H9 (cell line): ENCODE results near the gene METTL25B. TPM values are rescaled to one million over a fixed set of nuclear protein-coding genes. Genes with fewer than 3 reads are reported as not detected.

ENCODE experiments used
- DNase-seq: peaks from one replicate; pipeline ENCODE4 v3.0.0-alpha.2; 2017
- H2AFZ ChIP-seq: one replicate; pipeline ENCODE4 v1.6.1; 2013; ENCODE audit warnings: mild to moderate bottlenecking, low read length, control low read depth, moderate library complexity
- H2AK5ac ChIP-seq: 2 replicates; pipeline ENCODE4 v1.6.1; 2013; ENCODE audit warnings: low read length, control low read depth, mixed read lengths; ENCODE audit not compliant: insufficient read length
- H2BK120ac ChIP-seq: one replicate; pipeline ENCODE4 v1.6.1; 2013; ENCODE audit warnings: low read depth, mild to moderate bottlenecking, low read length, control low read depth, inconsistent platforms; ENCODE audit not compliant: poor library complexity, severe bottlenecking
- H2BK12ac ChIP-seq: 2 replicates; pipeline ENCODE4 v1.6.1; 2013; ENCODE audit warnings: low read length, control low read depth, mixed read lengths, low read depth; ENCODE audit not compliant: insufficient read length
- H2BK15ac ChIP-seq: 2 replicates; pipeline ENCODE4 v1.6.1; 2013; ENCODE audit warnings: low read depth, low read length, control low read depth
- H2BK20ac ChIP-seq: one replicate; pipeline ENCODE4 v1.6.1; 2013; ENCODE audit warnings: low read depth, mild to moderate bottlenecking, low read length, control low read depth, inconsistent platforms; ENCODE audit not compliant: poor library complexity, severe bottlenecking
- H2BK5ac ChIP-seq: 2 replicates; pipeline ENCODE4 v1.6.1; 2013; ENCODE audit warnings: low read length, control low read depth, mixed read lengths; ENCODE audit not compliant: insufficient read length
- H3K14ac ChIP-seq: 2 replicates; pipeline ENCODE4 v1.6.1; 2013; ENCODE audit warnings: low read length, control low read depth; ENCODE audit not compliant: insufficient read depth
- H3K18ac ChIP-seq: 2 replicates; pipeline ENCODE4 v1.6.1; 2013; ENCODE audit warnings: low read depth, mild to moderate bottlenecking, mixed read lengths, low read length, control low read depth; ENCODE audit not compliant: insufficient read length
- H3K23ac ChIP-seq: 2 replicates; pipeline ENCODE4 v1.6.1; 2013; ENCODE audit warnings: low read length, control low read depth, mixed read lengths, low read depth; ENCODE audit not compliant: insufficient read length
- H3K23me2 ChIP-seq: 2 replicates; pipeline ENCODE4 v1.6.1; 2013; ENCODE audit warnings: low read depth, mild to moderate bottlenecking, mixed read lengths, low read length, control low read depth; ENCODE audit not compliant: insufficient read length, poor library complexity, severe bottlenecking
- H3K27ac ChIP-seq: 2 replicates; pipeline ENCODE4 v1.5.1; 2013; ENCODE audit warnings: low read length, control low read depth, mixed read lengths, low read depth; ENCODE audit not compliant: insufficient read length
- H3K27me3 ChIP-seq: 2 replicates; pipeline ENCODE4 v1.6.1; 2013; ENCODE audit warnings: low read length, control low read depth, inconsistent platforms; ENCODE audit not compliant: insufficient read depth
- H3K4ac ChIP-seq: 2 replicates; pipeline ENCODE4 v1.6.1; 2013; ENCODE audit warnings: low read depth, mild to moderate bottlenecking, control low read depth, inconsistent platforms, low read length, moderate library complexity
- H3K4me1 ChIP-seq: 2 replicates; pipeline ENCODE4 v1.6.1; 2013; ENCODE audit warnings: low read length, control low read depth, inconsistent platforms; ENCODE audit not compliant: insufficient read depth
- H3K4me2 ChIP-seq: 2 replicates; pipeline ENCODE4 v1.6.1; 2013; ENCODE audit warnings: low read length, control low read depth, mixed read lengths; ENCODE audit not compliant: insufficient read length, insufficient read depth
- H3K56ac ChIP-seq: 2 replicates; pipeline ENCODE4 v1.6.1; 2013; ENCODE audit warnings: low read depth, mild to moderate bottlenecking, mixed read lengths, low read length, control low read depth; ENCODE audit not compliant: insufficient read length
- H3K79me1 ChIP-seq: 2 replicates; pipeline ENCODE4 v1.6.1; 2013; ENCODE audit warnings: low read depth, mild to moderate bottlenecking, moderate library complexity, low read length, control low read depth, inconsistent platforms; ENCODE audit not compliant: insufficient read depth, poor library complexity, severe bottlenecking
- H3K79me2 ChIP-seq: 2 replicates; pipeline ENCODE4 v1.6.1; 2013; ENCODE audit warnings: low read length, control low read depth, inconsistent platforms; ENCODE audit not compliant: insufficient read depth
- H3K9ac ChIP-seq: 2 replicates; pipeline ENCODE4 v1.6.1; 2013; ENCODE audit warnings: low read length, control low read depth, mixed read lengths; ENCODE audit not compliant: insufficient read length; ENCODE audit errors: extremely low read depth
- H3K9me3 ChIP-seq: one replicate; pipeline ENCODE4 v1.6.1; 2013; ENCODE audit warnings: low read depth, low read length, inconsistent platforms; ENCODE audit not compliant: control insufficient read depth
- H3T11ph ChIP-seq: one replicate; pipeline ENCODE4 v1.6.1; 2013; ENCODE audit warnings: mild to moderate bottlenecking, low read length, control low read depth, inconsistent platforms
- H4K20me1 ChIP-seq: one replicate; pipeline ENCODE4 v1.6.1; 2013; ENCODE audit not compliant: control insufficient read depth, insufficient read length, insufficient read depth
- H4K5ac ChIP-seq: 2 replicates; pipeline ENCODE4 v1.6.1; 2013; ENCODE audit warnings: low read depth, mild to moderate bottlenecking, mixed read lengths, low read length, control low read depth; ENCODE audit not compliant: insufficient read length
- H4K8ac ChIP-seq: replicated peaks from 2 replicates; pipeline ENCODE4 v1.6.1; 2013; ENCODE audit warnings: low read length, control low read depth, mixed read lengths, low read depth; ENCODE audit not compliant: insufficient read length
- H4K91ac ChIP-seq: 2 replicates; pipeline ENCODE4 v1.6.1; 2013; ENCODE audit warnings: low read depth, mild to moderate bottlenecking, moderate library complexity, mixed read lengths, low read length, control low read depth; ENCODE audit not compliant: insufficient read length
- H3K27ac Mint-ChIP-seq, 3 experiments: 2 replicates in 2 of 3; 3 replicates in 1 of 3; pipeline ENCODE4 v1.8.0; 2020 to 2021; ENCODE audit warnings: mixed read lengths in 3 of 3, mild to moderate bottlenecking in 1 of 3, moderate library complexity in 1 of 3
- H3K27me3 Mint-ChIP-seq: 2 replicates; pipeline ENCODE4 v1.8.0; 2021; ENCODE audit warnings: low read depth, mild to moderate bottlenecking, moderate library complexity, mixed read lengths
- H3K36me3 Mint-ChIP-seq, 3 experiments: 2 replicates in 2 of 3; 3 replicates in 1 of 3; pipeline ENCODE4 v1.8.0; 2020 to 2021; ENCODE audit warnings: low read depth in 3 of 3, mixed read lengths in 3 of 3; ENCODE audit not compliant: insufficient read depth in 1 of 3
- H3K4me1 Mint-ChIP-seq, 2 experiments: 2 replicates each; pipeline ENCODE4 v1.8.0; 2020; ENCODE audit warnings: mixed read lengths in 2 of 2
- H3K4me3 Mint-ChIP-seq, 2 experiments: 2 replicates in 1 of 2; 3 replicates in 1 of 2; pipeline ENCODE4 v1.8.0; 2020 to 2021; ENCODE audit warnings: mild to moderate bottlenecking in 2 of 2, mixed read lengths in 2 of 2, moderate library complexity in 1 of 2
- H3K9me3 Mint-ChIP-seq, 2 experiments: 2 replicates in 1 of 2; 3 replicates in 1 of 2; pipeline ENCODE4 v1.8.0; 2020; ENCODE audit warnings: mild to moderate bottlenecking in 2 of 2, mixed read lengths in 2 of 2, moderate library complexity in 1 of 2
- WGBS: extraction: QIAGEN DNeasy Blood & Tissue Kit; methylation state at CpG from one replicate; pipeline ENCODE4 v1.1.7; 2013; ENCODE audit warnings: missing lambda C conversion rate, low lambda C conversion rate, mixed read lengths; ENCODE audit not compliant: insufficient read length; ENCODE audit errors: extremely low coverage; 5-methylcytosine and 5-hydroxymethylcytosine counted together
- total RNA-seq: library from RNA; stranded (reverse); gene quantifications from 2 replicates; pipeline ENCODE4 v1.2.1, GENCODE V29; 2021
- TF ChIP-seq, protein P1 (sequence below): fragments of 200-600 bp; sonication (generic); conservative IDR thresholded peaks from 3 replicates; pipeline ENCODE4 v1.8.0; 2021; ENCODE audit warnings: antibody characterized with exemption, mild to moderate bottlenecking

METTL25B gene
- total RNA-seq, 1 experiment from 2014 or later: 26.2 TPM

DNA sequence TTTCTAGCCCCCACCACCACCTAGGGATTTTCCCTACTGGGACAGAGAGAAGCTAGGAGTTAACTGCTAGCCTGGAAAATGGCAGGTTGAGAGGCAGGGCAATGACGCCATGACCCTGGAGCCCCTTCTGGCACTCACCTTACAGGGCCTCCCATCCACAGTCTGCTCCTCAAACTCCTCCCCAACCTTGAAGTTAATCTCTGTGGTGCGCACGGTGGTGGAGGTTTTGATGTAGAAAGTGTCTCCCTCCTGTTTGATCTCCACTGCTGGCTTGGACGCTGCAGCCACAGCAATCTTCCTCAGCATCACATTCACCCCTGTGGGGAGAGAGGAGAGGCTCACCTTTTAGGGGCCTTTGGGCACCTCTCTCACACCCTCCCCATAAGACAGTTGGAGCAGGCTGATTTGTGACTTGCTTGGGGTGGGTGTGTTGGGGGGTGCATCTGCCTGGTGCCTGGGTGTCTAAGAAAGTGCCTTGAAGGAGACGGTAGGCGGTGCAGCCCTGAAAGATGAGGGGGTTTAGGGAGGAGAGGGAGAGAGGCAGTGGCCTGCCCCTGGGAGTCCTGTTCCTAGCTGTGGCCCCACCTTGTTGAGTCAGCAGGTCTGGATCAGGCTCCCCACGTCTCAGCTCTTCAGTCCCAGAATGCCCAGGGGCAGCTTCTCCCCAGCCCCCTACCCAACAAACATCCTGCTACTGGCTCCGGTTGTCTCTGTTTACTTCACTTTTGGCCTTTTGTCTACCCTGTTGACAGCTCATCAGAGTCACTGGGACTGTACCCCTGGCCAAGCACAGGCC lies 27.3 kb upstream of the METTL25B start:
- H2BK12ac ChIP-seq: no peak overlapping the region
- no peaks in the 10 kb centered on the region for H4K20me1 ChIP-seq
- H3K9ac ChIP-seq: no peak overlapping the region
- no peak overlapping the region for H2BK5ac ChIP-seq
- peaks cover 38% of the 10 kb centered on the region for H3K27me3 Mint-ChIP-seq
- H4K91ac ChIP-seq: no peak overlapping the region
- H3K4me1 Mint-ChIP-seq: peaks cover 31 to 51% of the 10 kb centered on the region in 2 experiments
- peaks cover 17 to 58% (median 44%) of the 10 kb centered on the region in 3 experiments for H3K36me3 Mint-ChIP-seq
- H2BK15ac ChIP-seq: no peak overlapping the region
- H3K56ac ChIP-seq: no peak overlapping the region
- TF ChIP-seq, protein P1, sequence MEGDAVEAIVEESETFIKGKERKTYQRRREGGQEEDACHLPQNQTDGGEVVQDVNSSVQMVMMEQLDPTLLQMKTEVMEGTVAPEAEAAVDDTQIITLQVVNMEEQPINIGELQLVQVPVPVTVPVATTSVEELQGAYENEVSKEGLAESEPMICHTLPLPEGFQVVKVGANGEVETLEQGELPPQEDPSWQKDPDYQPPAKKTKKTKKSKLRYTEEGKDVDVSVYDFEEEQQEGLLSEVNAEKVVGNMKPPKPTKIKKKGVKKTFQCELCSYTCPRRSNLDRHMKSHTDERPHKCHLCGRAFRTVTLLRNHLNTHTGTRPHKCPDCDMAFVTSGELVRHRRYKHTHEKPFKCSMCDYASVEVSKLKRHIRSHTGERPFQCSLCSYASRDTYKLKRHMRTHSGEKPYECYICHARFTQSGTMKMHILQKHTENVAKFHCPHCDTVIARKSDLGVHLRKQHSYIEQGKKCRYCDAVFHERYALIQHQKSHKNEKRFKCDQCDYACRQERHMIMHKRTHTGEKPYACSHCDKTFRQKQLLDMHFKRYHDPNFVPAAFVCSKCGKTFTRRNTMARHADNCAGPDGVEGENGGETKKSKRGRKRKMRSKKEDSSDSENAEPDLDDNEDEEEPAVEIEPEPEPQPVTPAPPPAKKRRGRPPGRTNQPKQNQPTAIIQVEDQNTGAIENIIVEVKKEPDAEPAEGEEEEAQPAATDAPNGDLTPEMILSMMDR: no peak
- H3K4me3 Mint-ChIP-seq: peak overlapping the region in 1 of 2 experiments; percentile 3; a peak in 1 of 5 replicates
- no peak overlapping the region for H3K14ac ChIP-seq
- H3K79me1 ChIP-seq: no peaks in the 10 kb centered on the region
- no peak overlapping the region for H3T11ph ChIP-seq
- no peaks in the 10 kb centered on the region for H3K79me2 ChIP-seq
- H4K8ac ChIP-seq: no peak overlapping the region
- H3K27ac ChIP-seq: no peak overlapping the region
- H2BK20ac ChIP-seq: no peak overlapping the region
- no peak overlapping the region for H2BK120ac ChIP-seq
- no peak overlapping the region for H3K4ac ChIP-seq
- no peak overlapping the region for H3K23ac ChIP-seq
- WGBS: no CpG with 5 or more reads among the region's 8 CpGs
- H3K27ac Mint-ChIP-seq: peak overlapping the region in 1 of 3 experiments; percentile 12; a peak in 1 of 7 replicates
- H3K9me3 Mint-ChIP-seq: no peaks in the 10 kb centered on the region; a peak in 1 of 5 replicates
- no peak overlapping the region for H3K18ac ChIP-seq
- H3K9me3 ChIP-seq: no peaks in the 10 kb centered on the region
- no peak for DNase-seq
- H4K5ac ChIP-seq: no peak overlapping the region
- no peak overlapping the region for H2AK5ac ChIP-seq
- H3K27me3 ChIP-seq: peaks cover 3% of the 10 kb centered on the region; the same call in 1 of the 2 replicates
- H3K4me1 ChIP-seq: peaks cover 6% of the 10 kb centered on the region; the same call in 1 of the 2 replicates
- H3K23me2 ChIP-seq: peaks cover 23% of the 10 kb centered on the region
- no peak overlapping the region for H2AFZ ChIP-seq
- H3K4me2 ChIP-seq: no peak overlapping the region
